Hepatocyte (in vitro differentiated cells): Measurements from ENCODE around the gene FBXO38.

Experiments
- EZH2 ChIP-seq: fragments of 200-600 bp; sonication (generic); IDR thresholded peaks from 2 replicates; pipeline ENCODE4 v1.6.1; 2016; ENCODE audit warnings: antibody characterized with exemption, mild to moderate bottlenecking, borderline replicate concordance
- TF ChIP-seq, protein P1 (sequence below): fragments of 200-600 bp; sonication (generic); IDR thresholded peaks from 2 replicates; pipeline ENCODE4 v1.5.1; 2016; ENCODE audit warnings: antibody characterized with exemption, mild to moderate bottlenecking; ENCODE audit not compliant: poor library complexity

DNA sequence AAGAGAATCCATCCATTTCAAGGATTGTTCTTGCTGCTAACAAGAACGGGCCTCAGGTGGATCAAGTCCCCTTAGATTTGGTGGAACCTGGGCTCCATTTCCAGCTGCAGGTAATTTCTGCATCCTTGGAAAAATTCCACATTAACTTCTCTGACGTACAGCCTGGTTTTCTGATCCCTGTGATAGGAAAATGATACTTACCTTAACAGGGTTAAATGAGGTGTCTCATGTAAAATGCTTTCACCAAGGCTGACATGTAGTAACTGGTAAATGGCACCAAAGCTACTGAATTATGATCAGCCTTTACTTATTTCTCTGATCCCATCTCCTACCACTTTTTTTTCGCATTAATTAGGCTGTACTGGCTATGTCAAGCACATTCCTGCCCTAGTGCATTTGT, 93.7 kb downstream of the FBXO38 start:
- no peak for TF ChIP-seq EZH2
- TF ChIP-seq, protein P1, sequence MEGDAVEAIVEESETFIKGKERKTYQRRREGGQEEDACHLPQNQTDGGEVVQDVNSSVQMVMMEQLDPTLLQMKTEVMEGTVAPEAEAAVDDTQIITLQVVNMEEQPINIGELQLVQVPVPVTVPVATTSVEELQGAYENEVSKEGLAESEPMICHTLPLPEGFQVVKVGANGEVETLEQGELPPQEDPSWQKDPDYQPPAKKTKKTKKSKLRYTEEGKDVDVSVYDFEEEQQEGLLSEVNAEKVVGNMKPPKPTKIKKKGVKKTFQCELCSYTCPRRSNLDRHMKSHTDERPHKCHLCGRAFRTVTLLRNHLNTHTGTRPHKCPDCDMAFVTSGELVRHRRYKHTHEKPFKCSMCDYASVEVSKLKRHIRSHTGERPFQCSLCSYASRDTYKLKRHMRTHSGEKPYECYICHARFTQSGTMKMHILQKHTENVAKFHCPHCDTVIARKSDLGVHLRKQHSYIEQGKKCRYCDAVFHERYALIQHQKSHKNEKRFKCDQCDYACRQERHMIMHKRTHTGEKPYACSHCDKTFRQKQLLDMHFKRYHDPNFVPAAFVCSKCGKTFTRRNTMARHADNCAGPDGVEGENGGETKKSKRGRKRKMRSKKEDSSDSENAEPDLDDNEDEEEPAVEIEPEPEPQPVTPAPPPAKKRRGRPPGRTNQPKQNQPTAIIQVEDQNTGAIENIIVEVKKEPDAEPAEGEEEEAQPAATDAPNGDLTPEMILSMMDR: no peak
